Glutamatergic neuron (in vitro differentiated cells): ENCODE measurements around the gene SRA1. TPM values are rescaled to one million over a fixed set of nuclear protein-coding genes. Genes with fewer than 3 reads are reported as not detected.
"Not testable (repeated sequence)": the region's sequence is repeated elsewhere in the genome, so short reads cannot be mapped to it uniquely, and the experiment has no call there.

Experiments used
- DNase-seq: peaks from one replicate; pipeline ENCODE4 v3.0.0; 2022
- H3K27ac Mint-ChIP-seq: one replicate; pipeline ENCODE4 v1.8.0; 2020; ENCODE audit warnings: mild to moderate bottlenecking, mixed read lengths, inconsistent platforms; ENCODE audit not compliant: unreplicated experiment
- H3K27me3 Mint-ChIP-seq: one replicate; pipeline ENCODE4 v1.8.0; 2020; ENCODE audit warnings: mild to moderate bottlenecking, moderate library complexity, mixed read lengths, inconsistent platforms; ENCODE audit not compliant: unreplicated experiment
- H3K36me3 Mint-ChIP-seq: one replicate; pipeline ENCODE4 v1.8.0; 2020; ENCODE audit warnings: mild to moderate bottlenecking, mixed read lengths, inconsistent platforms; ENCODE audit not compliant: unreplicated experiment
- H3K4me1 Mint-ChIP-seq: one replicate; pipeline ENCODE4 v1.8.0; 2020; ENCODE audit warnings: mild to moderate bottlenecking, low read depth, mixed read lengths, inconsistent platforms; ENCODE audit not compliant: unreplicated experiment
- H3K4me3 Mint-ChIP-seq: one replicate; pipeline ENCODE4 v1.8.0; 2020; ENCODE audit warnings: mild to moderate bottlenecking, mixed read lengths, inconsistent platforms; ENCODE audit not compliant: unreplicated experiment
- H3K9me3 Mint-ChIP-seq: one replicate; pipeline ENCODE4 v1.8.0; 2020; ENCODE audit warnings: mild to moderate bottlenecking, moderate library complexity, mixed read lengths, inconsistent platforms; ENCODE audit not compliant: unreplicated experiment
- total RNA-seq: library from RNA; stranded (reverse); fragmentation: NEBNext Ultra II Directional; extraction: Animal tissue kit (Norgen Biotek cat#: 25700); gene quantifications from one replicate; pipeline ENCODE4 v1.2.1, GENCODE V29; 2021; ENCODE audit not compliant: unreplicated experiment
- TF ChIP-seq, protein P1 (sequence below): fragments of 200-600 bp; sonication (generic); IDR thresholded peaks from one replicate; pipeline ENCODE4 v1.5.0; 2021; ENCODE audit not compliant: partially characterized antibody, unreplicated experiment

Gene SRA1
- total RNA-seq, 1 donor from 2014 or later = 45.0 TPM

DNA sequence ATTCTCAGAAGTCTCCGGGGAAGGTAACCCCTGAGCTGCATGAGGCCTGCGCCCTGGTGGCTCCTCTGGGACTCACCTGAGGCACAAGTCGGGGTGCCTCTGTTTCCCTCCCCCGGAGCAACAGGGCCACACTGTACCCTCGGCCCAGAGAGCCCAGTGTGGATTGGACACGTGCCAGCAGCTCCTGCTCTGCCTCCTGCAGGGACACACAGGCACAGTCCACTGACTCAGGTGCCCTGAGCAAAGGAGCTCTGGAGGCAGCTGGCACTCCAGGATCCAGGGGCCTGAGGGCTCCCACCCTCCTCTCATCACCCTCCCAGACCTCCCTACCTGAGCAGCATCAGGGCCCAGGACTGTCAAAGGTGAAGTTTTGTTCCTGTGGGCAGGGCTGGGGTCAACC, 36.9 kb upstream of the SRA1 start:
- no peaks in the 10 kb centered on the region for H3K27me3 Mint-ChIP-seq
- no peak overlapping the region for H3K4me3 Mint-ChIP-seq
- DNase-seq = no peak
- H3K27ac Mint-ChIP-seq = no peak overlapping the region
- H3K9me3 Mint-ChIP-seq = no peaks in the 10 kb centered on the region
- H3K36me3 Mint-ChIP-seq = no peaks in the 10 kb centered on the region
- TF ChIP-seq, protein P1, sequence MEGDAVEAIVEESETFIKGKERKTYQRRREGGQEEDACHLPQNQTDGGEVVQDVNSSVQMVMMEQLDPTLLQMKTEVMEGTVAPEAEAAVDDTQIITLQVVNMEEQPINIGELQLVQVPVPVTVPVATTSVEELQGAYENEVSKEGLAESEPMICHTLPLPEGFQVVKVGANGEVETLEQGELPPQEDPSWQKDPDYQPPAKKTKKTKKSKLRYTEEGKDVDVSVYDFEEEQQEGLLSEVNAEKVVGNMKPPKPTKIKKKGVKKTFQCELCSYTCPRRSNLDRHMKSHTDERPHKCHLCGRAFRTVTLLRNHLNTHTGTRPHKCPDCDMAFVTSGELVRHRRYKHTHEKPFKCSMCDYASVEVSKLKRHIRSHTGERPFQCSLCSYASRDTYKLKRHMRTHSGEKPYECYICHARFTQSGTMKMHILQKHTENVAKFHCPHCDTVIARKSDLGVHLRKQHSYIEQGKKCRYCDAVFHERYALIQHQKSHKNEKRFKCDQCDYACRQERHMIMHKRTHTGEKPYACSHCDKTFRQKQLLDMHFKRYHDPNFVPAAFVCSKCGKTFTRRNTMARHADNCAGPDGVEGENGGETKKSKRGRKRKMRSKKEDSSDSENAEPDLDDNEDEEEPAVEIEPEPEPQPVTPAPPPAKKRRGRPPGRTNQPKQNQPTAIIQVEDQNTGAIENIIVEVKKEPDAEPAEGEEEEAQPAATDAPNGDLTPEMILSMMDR = no peak
- H3K4me1 Mint-ChIP-seq = no peaks in the 10 kb centered on the region

DNA sequence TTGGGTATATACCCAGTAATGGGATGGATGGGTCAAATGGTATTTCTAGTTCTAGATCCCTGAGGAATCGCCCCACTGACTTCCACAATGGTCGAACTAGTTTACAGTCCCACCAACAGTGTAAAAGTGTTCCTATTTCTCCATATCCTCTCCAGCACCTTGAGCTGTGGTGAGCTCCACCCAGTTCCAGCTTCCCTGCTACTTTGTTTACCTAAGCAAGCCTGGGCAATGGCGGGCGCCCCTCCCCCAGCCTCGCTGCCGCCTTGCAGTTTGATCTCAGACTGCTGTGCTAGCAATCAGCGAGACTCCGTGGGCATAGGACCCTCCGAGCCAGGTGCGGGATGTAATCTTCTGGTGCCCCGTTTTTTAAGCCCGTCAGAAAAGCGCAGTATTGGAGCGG, 35.8 kb upstream of the SRA1 start:
- H3K36me3 Mint-ChIP-seq, H3K27ac Mint-ChIP-seq, H3K4me3 Mint-ChIP-seq, DNase-seq, H3K4me1 Mint-ChIP-seq, H3K9me3 Mint-ChIP-seq, H3K27me3 Mint-ChIP-seq: not testable (repeated sequence)

DNA sequence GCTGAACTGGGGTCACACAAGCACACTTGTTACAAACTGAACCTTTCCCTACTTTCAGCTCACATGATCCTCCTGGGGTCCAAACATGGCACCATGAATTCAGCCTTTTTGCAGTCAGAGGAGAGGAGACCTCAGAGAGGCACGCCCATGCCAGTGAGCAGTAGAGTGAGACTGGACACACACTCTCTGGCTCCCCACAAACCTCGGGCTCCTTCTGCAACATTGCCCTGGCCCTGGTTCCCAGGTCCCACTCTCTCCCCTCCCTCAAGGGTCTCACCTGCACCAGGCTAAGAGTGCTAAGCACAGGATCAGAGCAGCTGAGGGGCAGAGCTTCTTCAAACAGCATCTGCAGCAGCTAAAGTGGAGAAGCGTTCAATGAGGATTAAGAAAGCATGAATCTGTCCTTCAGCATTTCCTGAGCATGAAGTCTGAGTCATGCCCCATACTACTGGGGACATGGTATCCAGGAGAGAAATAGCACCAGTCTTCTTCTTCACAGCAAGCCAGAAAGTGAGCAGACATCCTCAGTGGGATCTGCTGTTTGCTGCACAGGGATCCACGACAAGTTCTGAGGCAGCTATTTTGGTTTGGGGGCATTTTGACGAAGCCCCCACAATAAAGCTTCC, 34.6 kb upstream of the SRA1 start:
- Mint-ChIP-seq H3K27me3 (no peaks in the 10 kb centered on the region), H3K9me3 (no peaks in the 10 kb centered on the region), H3K27ac (no peak overlapping the region), H3K4me1 (no peaks in the 10 kb centered on the region), H3K36me3 (no peaks in the 10 kb centered on the region), H3K4me3 (no peak overlapping the region)
- TF ChIP-seq, protein P1 = no peak
- no peak for DNase-seq

DNA sequence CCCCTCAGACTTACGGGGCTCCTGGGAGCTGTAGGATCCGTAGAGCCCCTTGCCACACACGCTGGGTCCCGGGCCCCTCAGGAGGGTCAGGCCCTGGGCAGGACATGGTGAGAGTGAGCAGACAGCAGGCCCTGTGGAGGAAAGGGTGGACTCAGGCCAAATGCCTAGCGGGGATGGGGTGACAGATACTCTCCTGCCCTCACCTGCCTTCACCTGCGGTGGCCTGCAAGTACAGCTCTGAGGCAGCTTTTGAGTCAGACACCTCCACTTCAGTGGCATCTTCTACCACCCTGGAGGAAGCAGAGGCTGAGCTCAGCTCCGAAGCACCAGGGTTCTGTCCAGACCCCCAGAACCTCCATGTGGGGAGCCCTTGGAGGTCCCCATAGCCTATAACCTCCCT, 33.6 kb upstream of the SRA1 start:
- TF ChIP-seq, protein P1 = no peak
- no peaks in the 10 kb centered on the region for H3K36me3 Mint-ChIP-seq

DNA sequence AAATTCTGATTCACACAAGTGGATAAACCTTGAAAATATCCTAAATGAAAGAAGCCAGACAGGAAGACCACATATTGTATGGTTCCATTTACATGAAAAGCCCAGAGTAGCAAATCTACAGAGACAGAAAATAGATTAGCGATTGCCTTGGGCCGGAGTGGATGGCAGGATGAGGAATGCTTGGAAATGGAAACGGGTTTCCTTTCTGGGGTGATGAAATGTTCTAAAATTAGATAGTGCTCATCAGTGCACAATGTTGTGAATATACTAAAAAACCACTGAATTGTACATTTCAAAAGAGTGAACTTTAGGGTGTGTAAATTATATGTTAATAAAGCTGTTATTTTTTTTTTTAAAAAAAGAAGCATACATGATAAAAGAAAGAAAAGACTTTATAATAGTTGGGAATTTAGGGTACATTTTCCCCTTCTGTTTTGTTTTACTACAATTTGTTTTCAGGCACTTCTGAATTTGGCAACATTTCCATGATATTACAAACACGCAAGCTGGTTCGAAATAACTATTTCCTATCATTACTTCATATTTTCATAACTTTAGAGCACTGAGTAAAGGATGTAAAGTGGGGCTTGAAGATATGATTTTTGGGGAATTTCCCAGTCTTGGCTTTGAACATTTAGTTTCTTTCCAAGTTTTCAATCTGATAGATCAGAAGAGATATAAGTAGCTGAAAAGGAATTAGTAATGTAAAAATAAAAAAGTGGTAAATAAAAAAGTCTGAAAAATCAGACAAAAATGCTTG, 31.2 kb upstream of the SRA1 start:
- Mint-ChIP-seq H3K4me1 (no peaks in the 10 kb centered on the region), H3K4me3 (no peak overlapping the region), H3K36me3 (no peaks in the 10 kb centered on the region), H3K9me3 (peaks cover under 1% of the 10 kb centered on the region), H3K27ac (no peak overlapping the region), H3K27me3 (no peaks in the 10 kb centered on the region)
- DNase-seq = no peak
- TF ChIP-seq, protein P1 = no peak

More for the DNA sequence above, 33.6 kb upstream of the SRA1 start:
- no peak for DNase-seq
- H3K9me3 Mint-ChIP-seq = no peaks in the 10 kb centered on the region
- no peak overlapping the region for H3K27ac Mint-ChIP-seq
- no peak overlapping the region for H3K4me3 Mint-ChIP-seq
- H3K27me3 Mint-ChIP-seq = no peaks in the 10 kb centered on the region
- no peaks in the 10 kb centered on the region for H3K4me1 Mint-ChIP-seq
